Body of pancreas (tissue), 4 donors: ENCODE measurements around the gene CCDC190.

Experiments used
- CTCF ChIP-seq, 7 experiments: fragments of 450-650 bp in 4 of 7; fragments of 200-600 bp in 3 of 7; sonication (generic) in 3 of 7; IDR thresholded peaks; one replicate each; pipeline ENCODE4 v1.5.1; 2016 to 2019; ENCODE audit warnings: antibody characterized with exemption in 7 of 7
- POLR2A ChIP-seq, 3 donors: fragments of 450-650 bp; IDR thresholded peaks; one replicate each; pipeline ENCODE4 v1.6.1; 2016; ENCODE audit warnings: antibody characterized with exemption in 3 of 3, mild to moderate bottlenecking in 2 of 3

GRCh38 chr1:162889989-162890388 lies 29.0 kb upstream of the CCDC190 start:
- TF ChIP-seq CTCF (IDR thresholded peaks at IDR 0.05) (no peak), POLR2A (IDR thresholded peaks at IDR 0.05) (no peak)
